HG03565 (cell line): ENCODE results near the gene TMEM94.
"Not testable (repeated sequence)": the region's sequence is repeated elsewhere in the genome, so short reads cannot be mapped to it uniquely, and the experiment has no call there.

Experiments used
- ATAC-seq: cut with Tn5 transposase; IDR thresholded peaks from one replicate; pipeline ENCODE4 v1.9.1; 2021; ENCODE audit warnings: mild to moderate bottlenecking, moderate library complexity; ENCODE audit not compliant: unreplicated experiment

TMEM94 gene

GRCh38 chr17:75509528-75510258 is 53.3 kb downstream of the TMEM94 start:
- no peak for ATAC-seq

GRCh38 chr17:75511270-75511609 is 54.8 kb downstream of the TMEM94 start:
- ATAC-seq, result no peak

- ATAC-seq, result no peak
Observed at GRCh38 chr17:75511610-75512575, 55.5 kb downstream of the TMEM94 start.

- ATAC-seq, result no peak
Observed at GRCh38 chr17:75512926-75513640, 56.6 kb downstream of the TMEM94 start.

GRCh38 chr17:75513641-75514000 is 57.2 kb downstream of the TMEM94 start:
- ATAC-seq, result no peak

- ATAC-seq, result no peak
Observed at GRCh38 chr17:75514299-75514918, 58.0 kb downstream of the TMEM94 start.

GRCh38 chr17:75514919-75515495 is 58.6 kb downstream of the TMEM94 start:
- ATAC-seq, result no peak

- peak; percentile 27 for ATAC-seq
Observed at GRCh38 chr17:75515496-75516254, 59.2 kb downstream of the TMEM94 start, which contains the start of gene CASKIN2. Gene CASKIN2, minus strand, starts transcription at chr17:75515537. Its CDS starts 1,733 bp downstream, at chr17:75513804.

- ATAC-seq, result peak; percentile 41
Observed at GRCh38 chr17:75516255-75516618, 59.8 kb downstream of the TMEM94 start, which contains the start of gene TSEN54. Gene TSEN54, plus strand, starts transcription at chr17:75516528. Its CDS starts 33 bp downstream, at chr17:75516561.

GRCh38 chr17:75516619-75517296 is 60.3 kb downstream of the TMEM94 start:
- peak; percentile 8 for ATAC-seq

GRCh38 chr17:75517297-75517865 is 60.9 kb downstream of the TMEM94 start:
- no peak for ATAC-seq

GRCh38 chr17:75518201-75518600 is 61.8 kb downstream of the TMEM94 start:
- ATAC-seq, result no peak

GRCh38 chr17:75518983-75519537 is 62.6 kb downstream of the TMEM94 start:
- ATAC-seq, result no peak

- not testable (repeated sequence) for ATAC-seq
Observed at GRCh38 chr17:75520413-75520812, 64.0 kb downstream of the TMEM94 start.

GRCh38 chr17:75521290-75521689 is 64.9 kb downstream of the TMEM94 start:
- no peak for ATAC-seq

- ATAC-seq, result no peak
Observed at GRCh38 chr17:75521951-75522727, 65.7 kb downstream of the TMEM94 start.

- ATAC-seq, result no peak
Observed at GRCh38 chr17:75523647-75524046, 67.2 kb downstream of the TMEM94 start.
